Coronary artery (tissue), 2 donors: ENCODE measurements around the gene EIF5AL1.

Source experiments
- DNase-seq: peaks from one replicate; pipeline ENCODE4 v3.0.0-alpha.2; 2017; ENCODE audit warnings: low spot score
- H3K27ac ChIP-seq, 2 donors: fragments of 200-600 bp; sonication (generic); one replicate each; pipeline ENCODE4 v1.5.1; 2016 to 2019
- H3K4me3 ChIP-seq: fragments of 200-600 bp; sonication (generic); 2 replicates; pipeline ENCODE4 v1.5.1; 2016; ENCODE audit warnings: mild to moderate bottlenecking, moderate library complexity
- TF ChIP-seq, protein P1 (sequence below): fragments of 200-600 bp; sonication (generic); IDR thresholded peaks from one replicate; pipeline ENCODE4 v1.5.1; 2019; ENCODE audit warnings: antibody characterized with exemption

The EIF5AL1 gene

DNA sequence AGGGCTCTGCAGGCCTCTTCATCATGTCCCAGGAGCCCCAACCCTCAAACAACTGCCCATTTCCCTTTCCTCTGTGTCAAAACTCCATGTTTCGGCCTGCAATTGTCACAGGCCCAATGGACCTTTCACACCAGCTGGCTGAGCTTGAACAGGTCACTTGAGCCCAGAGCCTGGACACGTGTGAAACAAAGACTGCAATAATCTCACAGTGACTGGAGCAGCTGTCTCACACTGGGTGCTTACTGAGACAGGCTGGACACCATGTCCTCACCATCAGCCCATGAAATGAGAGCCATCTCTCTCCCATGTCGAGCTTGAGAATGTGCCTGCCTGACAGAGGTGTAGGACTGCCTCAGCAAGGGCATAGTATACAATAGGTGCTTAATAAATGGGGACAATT, 19.5 kb upstream of the EIF5AL1 start:
- Histone ChIP-seq H3K4me3 (no peak overlapping the region), H3K27ac (no peak overlapping the region)
- DNase-seq = no peak
- TF ChIP-seq, protein P1, sequence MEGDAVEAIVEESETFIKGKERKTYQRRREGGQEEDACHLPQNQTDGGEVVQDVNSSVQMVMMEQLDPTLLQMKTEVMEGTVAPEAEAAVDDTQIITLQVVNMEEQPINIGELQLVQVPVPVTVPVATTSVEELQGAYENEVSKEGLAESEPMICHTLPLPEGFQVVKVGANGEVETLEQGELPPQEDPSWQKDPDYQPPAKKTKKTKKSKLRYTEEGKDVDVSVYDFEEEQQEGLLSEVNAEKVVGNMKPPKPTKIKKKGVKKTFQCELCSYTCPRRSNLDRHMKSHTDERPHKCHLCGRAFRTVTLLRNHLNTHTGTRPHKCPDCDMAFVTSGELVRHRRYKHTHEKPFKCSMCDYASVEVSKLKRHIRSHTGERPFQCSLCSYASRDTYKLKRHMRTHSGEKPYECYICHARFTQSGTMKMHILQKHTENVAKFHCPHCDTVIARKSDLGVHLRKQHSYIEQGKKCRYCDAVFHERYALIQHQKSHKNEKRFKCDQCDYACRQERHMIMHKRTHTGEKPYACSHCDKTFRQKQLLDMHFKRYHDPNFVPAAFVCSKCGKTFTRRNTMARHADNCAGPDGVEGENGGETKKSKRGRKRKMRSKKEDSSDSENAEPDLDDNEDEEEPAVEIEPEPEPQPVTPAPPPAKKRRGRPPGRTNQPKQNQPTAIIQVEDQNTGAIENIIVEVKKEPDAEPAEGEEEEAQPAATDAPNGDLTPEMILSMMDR = no peak

GRCh38 chr10:79493806-79494205, 18.5 kb upstream of the EIF5AL1 start:
- Histone ChIP-seq H3K27ac (no peak overlapping the region), H3K4me3 (no peak overlapping the region)
- TF ChIP-seq, protein P1 = no peak
- no peak for DNase-seq

- DNase-seq = no peak
- no peak overlapping the region for H3K27ac ChIP-seq
- H3K4me3 ChIP-seq = no peak overlapping the region
- TF ChIP-seq, protein P1 = no peak
These were observed 17.2 kb upstream of the EIF5AL1 start for GRCh38 chr10:79494871-79495705.

DNA sequence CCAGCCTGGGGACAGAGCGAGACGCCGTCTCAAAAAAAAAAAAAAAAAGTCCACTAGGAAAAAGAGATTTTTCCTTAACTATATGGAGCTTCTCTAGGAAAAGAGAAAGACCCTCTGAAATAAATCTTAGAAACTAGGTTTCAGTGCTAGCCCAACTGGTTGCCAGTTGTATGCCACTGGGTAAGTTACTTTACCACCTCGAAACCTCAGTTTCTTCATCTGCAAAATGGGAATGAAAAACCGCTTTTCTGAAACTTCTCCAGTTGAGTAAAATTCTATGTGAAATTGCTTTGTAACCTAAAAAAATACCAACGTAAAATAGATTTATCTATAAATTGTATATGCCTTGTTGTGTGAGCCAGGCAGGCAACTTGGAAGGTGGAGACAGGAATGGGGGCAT, 16.5 kb upstream of the EIF5AL1 start:
- H3K27ac ChIP-seq = no peak overlapping the region
- TF ChIP-seq, protein P1 = no peak
- DNase-seq = no peak
- H3K4me3 ChIP-seq = no peak overlapping the region

GRCh38 chr10:79496896-79497295, 15.4 kb upstream of the EIF5AL1 start:
- no peak overlapping the region for H3K27ac ChIP-seq
- DNase-seq = no peak
- no peak overlapping the region for H3K4me3 ChIP-seq
- TF ChIP-seq, protein P1 = no peak

DNA sequence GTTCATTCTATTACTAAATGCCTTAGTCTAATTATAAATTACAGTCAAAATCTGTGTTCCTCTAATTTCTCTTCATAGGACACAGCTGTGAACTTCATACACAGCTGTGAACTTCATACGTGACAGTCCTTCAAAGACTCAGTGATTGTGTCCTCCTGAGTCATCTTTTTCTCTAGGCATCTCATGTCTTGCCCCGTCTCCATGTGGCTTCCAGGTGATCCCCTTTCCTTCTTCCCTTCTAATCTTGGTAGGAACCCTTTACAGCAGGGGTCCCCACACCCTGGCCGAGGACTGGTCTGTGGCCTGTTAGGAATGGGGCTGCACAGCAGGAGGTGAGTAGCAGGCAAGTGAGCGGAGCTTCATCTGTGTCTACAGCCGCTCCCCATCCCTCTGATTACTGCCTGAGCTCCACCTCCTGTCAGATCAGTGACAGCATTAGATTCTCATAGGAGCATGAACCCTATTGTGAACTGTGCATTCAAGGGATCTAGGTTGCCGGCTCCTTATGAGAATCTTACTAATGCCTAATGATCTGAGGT, 14.0 kb upstream of the EIF5AL1 start:
- H3K27ac ChIP-seq = no peak overlapping the region
- H3K4me3 ChIP-seq = no peak overlapping the region
- TF ChIP-seq, protein P1 = no peak
- no peak for DNase-seq
